ENCODE results near the gene NTM.

NTM gene

GRCh38 chr11:131687291-131688047 is 317.1 kb downstream of the NTM start:
- Histone ChIP-seq H2AFZ (ENCODE audit: low read depth, low read length) (no peak overlapping the region), H3K9me3 (ENCODE audit: low read length) (no peaks in the 10 kb centered on the region), H3K4me3 (ENCODE audit: low read length) (no peak overlapping the region), H3K4me1 (ENCODE audit: insufficient read depth, low read length) (no peaks in the 10 kb centered on the region), H3K36me3 (ENCODE audit: insufficient read depth, low read length) (no peaks in the 10 kb centered on the region), H3K27me3 (ENCODE audit: insufficient read depth, low read length) (no peaks in the 10 kb centered on the region)

DNA sequence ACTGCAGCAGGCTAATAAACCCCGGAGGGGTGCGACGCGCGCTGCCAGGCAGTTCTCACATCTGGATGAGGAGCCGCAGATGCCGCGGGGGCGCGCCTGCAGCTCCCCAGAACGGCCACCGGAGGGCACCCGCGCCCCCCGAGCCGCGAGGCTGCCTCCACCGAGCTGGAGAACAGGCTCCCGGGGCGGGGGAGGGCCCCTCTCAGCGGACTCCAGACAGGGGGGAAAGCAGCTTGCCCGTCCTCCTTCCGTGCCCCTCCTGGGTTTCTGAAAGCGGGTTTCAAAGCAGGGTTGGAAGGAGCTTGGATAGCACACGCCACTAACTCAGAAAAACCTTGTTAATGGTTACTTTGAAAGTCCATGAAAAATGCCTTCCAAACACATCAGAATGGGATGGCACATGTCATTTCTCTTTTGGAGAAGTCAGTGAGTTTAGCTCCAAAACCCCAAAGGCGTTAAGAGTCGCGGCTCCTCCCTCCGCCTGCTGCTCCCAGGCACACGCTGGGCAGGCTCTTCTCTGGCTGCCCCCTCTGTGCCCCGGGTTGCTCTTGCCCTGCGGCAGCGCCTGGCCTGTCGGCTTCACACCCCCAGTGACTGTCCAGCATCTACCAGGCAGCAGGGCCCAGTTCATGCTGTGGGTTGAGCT is 317.8 kb downstream of the NTM start:
- Histone ChIP-seq H3K4me3 (ENCODE audit: low read length) (no peak overlapping the region), H2AFZ (ENCODE audit: low read depth, low read length) (no peak overlapping the region)

DNA sequence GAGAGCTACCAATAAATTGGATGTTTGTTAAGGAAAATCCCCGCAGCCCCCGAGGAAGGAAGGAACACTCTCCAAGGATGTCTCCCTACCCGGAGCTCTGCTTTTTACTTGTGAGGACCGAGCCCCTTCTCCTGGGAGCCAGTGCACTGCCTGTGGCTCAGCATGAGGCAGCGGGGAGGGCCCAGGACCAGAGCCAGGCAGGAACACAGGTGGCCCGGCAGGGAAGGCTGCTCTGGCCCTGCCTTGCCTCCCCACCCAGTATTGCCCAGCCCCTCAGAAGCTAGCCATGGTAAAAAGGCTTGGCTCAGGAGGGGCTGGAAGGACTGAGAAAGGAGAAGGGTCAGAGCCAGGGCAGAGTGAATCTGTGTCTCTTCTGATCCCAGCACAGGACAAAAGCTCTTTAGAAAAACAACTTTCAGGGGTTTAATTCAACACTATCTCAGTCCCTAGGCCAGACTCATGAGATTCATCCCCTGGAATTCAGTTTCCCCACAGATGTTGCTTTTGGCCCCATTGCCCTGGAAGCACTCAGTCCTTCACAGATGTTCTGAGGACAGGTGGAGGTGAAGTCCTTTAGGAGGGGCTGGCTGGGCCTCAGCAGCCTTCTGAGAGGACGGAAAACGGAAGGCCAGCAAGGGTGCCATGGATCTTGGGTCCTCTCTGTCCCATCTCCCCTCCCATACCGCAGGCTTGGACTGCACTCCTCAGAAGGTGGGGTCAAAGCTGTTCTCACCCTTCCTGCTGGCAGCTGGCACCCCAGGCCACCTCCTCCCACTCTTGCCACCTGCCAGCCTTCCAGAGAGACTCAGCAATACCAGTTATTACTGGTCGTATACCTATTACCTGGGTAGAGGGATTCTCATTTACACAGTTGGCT is 318.9 kb downstream of the NTM start:
- Histone ChIP-seq H3K9me3 (ENCODE audit: low read length) (no peaks in the 10 kb centered on the region), H3K4me1 (ENCODE audit: insufficient read depth, low read length) (no peaks in the 10 kb centered on the region), H3K36me3 (ENCODE audit: insufficient read depth, low read length) (no peaks in the 10 kb centered on the region)

More for the DNA sequence above, 317.8 kb downstream of the NTM start:
- no peaks in the 10 kb centered on the region for H3K4me1 ChIP-seq (ENCODE audit: insufficient read depth, low read length)
- no peaks in the 10 kb centered on the region for H3K36me3 ChIP-seq (ENCODE audit: insufficient read depth, low read length)
- no peaks in the 10 kb centered on the region for H3K9me3 ChIP-seq (ENCODE audit: low read length)
- H3K27me3 ChIP-seq (ENCODE audit: insufficient read depth, low read length): no peaks in the 10 kb centered on the region

GRCh38 chr11:131690362-131690761 is 319.9 kb downstream of the NTM start:
- Histone ChIP-seq H2AFZ (ENCODE audit: low read depth, low read length) (no peak overlapping the region), H3K27me3 (ENCODE audit: insufficient read depth, low read length) (no peaks in the 10 kb centered on the region), H3K4me1 (ENCODE audit: insufficient read depth, low read length) (no peaks in the 10 kb centered on the region), H3K4me3 (ENCODE audit: low read length) (no peak overlapping the region), H3K9me3 (ENCODE audit: low read length) (no peaks in the 10 kb centered on the region), H3K36me3 (ENCODE audit: insufficient read depth, low read length) (no peaks in the 10 kb centered on the region)

More for the DNA sequence above, 318.9 kb downstream of the NTM start:
- H2AFZ ChIP-seq (ENCODE audit: low read depth, low read length): no peak overlapping the region
- no peak overlapping the region for H3K4me3 ChIP-seq (ENCODE audit: low read length)
- H3K27me3 ChIP-seq (ENCODE audit: insufficient read depth, low read length): no peaks in the 10 kb centered on the region

- no peak overlapping the region for H3K4me3 ChIP-seq (ENCODE audit: low read length)
Observed at GRCh38 chr11:131690776-131691175, 320.4 kb downstream of the NTM start.

GRCh38 chr11:131691181-131692041 is 321.0 kb downstream of the NTM start:
- Histone ChIP-seq H3K27me3 (ENCODE audit: insufficient read depth, low read length) (peaks cover 5% of the 10 kb centered on the region), H3K4me1 (ENCODE audit: insufficient read depth, low read length) (no peaks in the 10 kb centered on the region), H3K36me3 (ENCODE audit: insufficient read depth, low read length) (no peaks in the 10 kb centered on the region), H3K4me3 (ENCODE audit: low read length) (no peak overlapping the region), H2AFZ (ENCODE audit: low read depth, low read length) (no peak overlapping the region), H3K9me3 (ENCODE audit: low read length) (no peaks in the 10 kb centered on the region)

More at GRCh38 chr11:131690776-131691175, 320.4 kb downstream of the NTM start:
- no peaks in the 10 kb centered on the region for H3K9me3 ChIP-seq (ENCODE audit: low read length)
- H2AFZ ChIP-seq (ENCODE audit: low read depth, low read length): no peak overlapping the region
- H3K4me1 ChIP-seq (ENCODE audit: insufficient read depth, low read length): no peaks in the 10 kb centered on the region
- no peaks in the 10 kb centered on the region for H3K36me3 ChIP-seq (ENCODE audit: insufficient read depth, low read length)
- peaks cover 2% of the 10 kb centered on the region for H3K27me3 ChIP-seq (ENCODE audit: insufficient read depth, low read length)

DNA sequence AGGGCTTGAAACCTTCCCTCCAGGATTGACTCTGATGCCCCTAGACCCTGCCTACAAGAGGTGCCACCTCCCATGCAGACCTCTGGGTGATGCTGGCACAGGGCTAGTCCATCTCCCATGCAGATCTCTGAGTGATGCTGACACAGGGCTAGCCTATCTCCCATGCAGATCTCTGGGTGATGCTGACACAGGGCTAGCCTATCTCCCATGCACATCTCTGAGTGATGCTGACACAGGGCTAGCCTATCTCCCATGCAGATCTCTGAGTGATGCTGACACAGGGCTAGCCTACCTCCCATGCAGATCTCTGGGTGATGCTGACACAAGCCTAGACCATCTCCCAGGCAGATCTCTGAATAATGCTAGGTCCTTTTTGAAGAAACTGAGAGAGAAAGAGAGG is 321.7 kb downstream of the NTM start:
- H3K36me3 ChIP-seq (ENCODE audit: insufficient read depth, low read length): no peaks in the 10 kb centered on the region
- peaks cover 5% of the 10 kb centered on the region for H3K27me3 ChIP-seq (ENCODE audit: insufficient read depth, low read length)
- H3K4me1 ChIP-seq (ENCODE audit: insufficient read depth, low read length): no peaks in the 10 kb centered on the region
- H3K9me3 ChIP-seq (ENCODE audit: low read length): no peaks in the 10 kb centered on the region
- H3K4me3 ChIP-seq (ENCODE audit: low read length): no peak overlapping the region
- H2AFZ ChIP-seq (ENCODE audit: low read depth, low read length): no peak overlapping the region

GRCh38 chr11:131692961-131693360 is 322.5 kb downstream of the NTM start:
- Histone ChIP-seq H3K36me3 (ENCODE audit: insufficient read depth, low read length) (no peaks in the 10 kb centered on the region), H3K27me3 (ENCODE audit: insufficient read depth, low read length) (peaks cover 5% of the 10 kb centered on the region), H2AFZ (ENCODE audit: low read depth, low read length) (no peak overlapping the region), H3K9me3 (ENCODE audit: low read length) (no peaks in the 10 kb centered on the region), H3K4me3 (ENCODE audit: low read length) (no peak overlapping the region), H3K4me1 (ENCODE audit: insufficient read depth, low read length) (no peaks in the 10 kb centered on the region)

- no peak overlapping the region for H3K4me3 ChIP-seq (ENCODE audit: low read length)
- no peaks in the 10 kb centered on the region for H3K36me3 ChIP-seq (ENCODE audit: insufficient read depth, low read length)
- no peaks in the 10 kb centered on the region for H3K4me1 ChIP-seq (ENCODE audit: insufficient read depth, low read length)
- peaks cover 5% of the 10 kb centered on the region for H3K27me3 ChIP-seq (ENCODE audit: insufficient read depth, low read length)
- no peak overlapping the region for H2AFZ ChIP-seq (ENCODE audit: low read depth, low read length)
- H3K9me3 ChIP-seq (ENCODE audit: low read length): no peaks in the 10 kb centered on the region
Observed at GRCh38 chr11:131693756-131694155, 323.3 kb downstream of the NTM start.

GRCh38 chr11:131694526-131695424 is 324.4 kb downstream of the NTM start:
- no peaks in the 10 kb centered on the region for H3K4me1 ChIP-seq (ENCODE audit: insufficient read depth, low read length)
- no peak overlapping the region for H2AFZ ChIP-seq (ENCODE audit: low read depth, low read length)
- H3K9me3 ChIP-seq (ENCODE audit: low read length): no peaks in the 10 kb centered on the region
- H3K27me3 ChIP-seq (ENCODE audit: insufficient read depth, low read length): peaks cover 5% of the 10 kb centered on the region
- no peaks in the 10 kb centered on the region for H3K36me3 ChIP-seq (ENCODE audit: insufficient read depth, low read length)
- H3K4me3 ChIP-seq (ENCODE audit: low read length): no peak overlapping the region

DNA sequence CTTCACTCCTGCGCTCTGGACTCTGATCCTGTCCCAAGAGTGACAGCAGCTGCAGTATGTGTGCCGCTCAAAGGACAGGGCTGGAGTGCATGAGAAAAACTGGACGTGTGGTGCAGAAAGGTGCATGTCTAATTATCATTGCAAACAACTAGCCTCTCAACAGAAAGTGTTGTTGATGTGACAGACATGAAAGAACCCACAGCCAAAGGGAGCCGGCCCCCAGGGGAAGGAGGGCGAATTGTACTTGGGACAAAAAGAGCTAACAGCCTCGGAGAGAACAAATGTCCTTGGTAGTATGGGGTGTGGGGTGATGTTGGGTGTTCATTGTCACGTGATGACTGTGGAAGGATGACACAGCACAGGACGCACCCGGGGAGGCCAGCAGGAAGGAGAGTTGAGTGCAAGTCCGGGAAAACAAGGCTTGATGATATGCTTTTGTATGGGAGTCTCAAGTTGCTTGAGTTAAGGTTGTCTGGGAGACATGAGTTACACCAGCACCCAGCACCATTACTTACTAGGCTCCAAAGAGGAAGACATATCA is 325.5 kb downstream of the NTM start:
- Histone ChIP-seq H3K27me3 (ENCODE audit: insufficient read depth, low read length) (peaks cover 5% of the 10 kb centered on the region), H3K4me1 (ENCODE audit: insufficient read depth, low read length) (no peaks in the 10 kb centered on the region), H3K4me3 (ENCODE audit: low read length) (no peak overlapping the region), H2AFZ (ENCODE audit: low read depth, low read length) (no peak overlapping the region), H3K9me3 (ENCODE audit: low read length) (no peaks in the 10 kb centered on the region), H3K36me3 (ENCODE audit: insufficient read depth, low read length) (no peaks in the 10 kb centered on the region)

Data from neuron (in vitro differentiated cells).